OCI-LY7 (cell line): ENCODE measurements around the gene FZD2.

ENCODE experiments used
- EZH2phosphoT487 ChIP-seq: fragments of 200-600 bp; sonication (generic); IDR thresholded peaks from 2 replicates; pipeline ENCODE4 v1.6.1; 2018; ENCODE audit warnings: low read depth, borderline replicate concordance, mild to moderate bottlenecking, mixed run types, antibody characterized with exemption, low read length, moderate library complexity, mixed read lengths
- TF ChIP-seq, protein P1 (sequence below): fragments of 200-600 bp; sonication (generic); conservative IDR thresholded peaks from 2 replicates; pipeline ENCODE4 v1.5.1; 2014; ENCODE audit warnings: mild to moderate bottlenecking, antibody characterized with exemption, low read length, moderate library complexity, mixed read lengths

GRCh38 chr17:44602970-44603369 is 45.7 kb downstream of the FZD2 start:
- TF ChIP-seq, protein P1, sequence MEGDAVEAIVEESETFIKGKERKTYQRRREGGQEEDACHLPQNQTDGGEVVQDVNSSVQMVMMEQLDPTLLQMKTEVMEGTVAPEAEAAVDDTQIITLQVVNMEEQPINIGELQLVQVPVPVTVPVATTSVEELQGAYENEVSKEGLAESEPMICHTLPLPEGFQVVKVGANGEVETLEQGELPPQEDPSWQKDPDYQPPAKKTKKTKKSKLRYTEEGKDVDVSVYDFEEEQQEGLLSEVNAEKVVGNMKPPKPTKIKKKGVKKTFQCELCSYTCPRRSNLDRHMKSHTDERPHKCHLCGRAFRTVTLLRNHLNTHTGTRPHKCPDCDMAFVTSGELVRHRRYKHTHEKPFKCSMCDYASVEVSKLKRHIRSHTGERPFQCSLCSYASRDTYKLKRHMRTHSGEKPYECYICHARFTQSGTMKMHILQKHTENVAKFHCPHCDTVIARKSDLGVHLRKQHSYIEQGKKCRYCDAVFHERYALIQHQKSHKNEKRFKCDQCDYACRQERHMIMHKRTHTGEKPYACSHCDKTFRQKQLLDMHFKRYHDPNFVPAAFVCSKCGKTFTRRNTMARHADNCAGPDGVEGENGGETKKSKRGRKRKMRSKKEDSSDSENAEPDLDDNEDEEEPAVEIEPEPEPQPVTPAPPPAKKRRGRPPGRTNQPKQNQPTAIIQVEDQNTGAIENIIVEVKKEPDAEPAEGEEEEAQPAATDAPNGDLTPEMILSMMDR: no peak
- no peak for TF ChIP-seq EZH2phosphoT487
